Panc1 (cell line): ENCODE measurements around the gene WFDC2.
A peak's percentile ranks its signal among the peaks of the same experiment; 100 is the strongest.

Experiments used
- CTCF ChIP-seq: fragments of 450-650 bp; IDR thresholded peaks from 2 replicates; pipeline ENCODE4 v1.5.1; 2017; ENCODE audit warnings: mild to moderate bottlenecking
- POLR2AphosphoS5 ChIP-seq: IDR thresholded peaks from 2 replicates; pipeline ENCODE4 v1.6.1; 2012; ENCODE audit warnings: mild to moderate bottlenecking, low read depth, low read length, moderate library complexity
- SIN3A ChIP-seq: IDR thresholded peaks from 2 replicates; pipeline ENCODE4 v1.6.1; 2012; ENCODE audit warnings: low read depth, mild to moderate bottlenecking, low read length, moderate library complexity, borderline replicate concordance; ENCODE audit not compliant: insufficient read depth
- TCF7L2 ChIP-seq: IDR thresholded peaks from 2 replicates; pipeline ENCODE4 v1.6.1; 2011; ENCODE audit warnings: mild to moderate bottlenecking, low read depth, low read length, inconsistent platforms

- TF ChIP-seq CTCF = peak; percentile 86
- no peak for TF ChIP-seq TCF7L2
- no peak for TF ChIP-seq SIN3A
- TF ChIP-seq POLR2AphosphoS5 = no peak
Measured at GRCh38 chr20:45445805-45446562, 23.6 kb upstream of the WFDC2 start.
